ENCODE data around the gene ATP2A3.

- TF ChIP-seq, protein P1, sequence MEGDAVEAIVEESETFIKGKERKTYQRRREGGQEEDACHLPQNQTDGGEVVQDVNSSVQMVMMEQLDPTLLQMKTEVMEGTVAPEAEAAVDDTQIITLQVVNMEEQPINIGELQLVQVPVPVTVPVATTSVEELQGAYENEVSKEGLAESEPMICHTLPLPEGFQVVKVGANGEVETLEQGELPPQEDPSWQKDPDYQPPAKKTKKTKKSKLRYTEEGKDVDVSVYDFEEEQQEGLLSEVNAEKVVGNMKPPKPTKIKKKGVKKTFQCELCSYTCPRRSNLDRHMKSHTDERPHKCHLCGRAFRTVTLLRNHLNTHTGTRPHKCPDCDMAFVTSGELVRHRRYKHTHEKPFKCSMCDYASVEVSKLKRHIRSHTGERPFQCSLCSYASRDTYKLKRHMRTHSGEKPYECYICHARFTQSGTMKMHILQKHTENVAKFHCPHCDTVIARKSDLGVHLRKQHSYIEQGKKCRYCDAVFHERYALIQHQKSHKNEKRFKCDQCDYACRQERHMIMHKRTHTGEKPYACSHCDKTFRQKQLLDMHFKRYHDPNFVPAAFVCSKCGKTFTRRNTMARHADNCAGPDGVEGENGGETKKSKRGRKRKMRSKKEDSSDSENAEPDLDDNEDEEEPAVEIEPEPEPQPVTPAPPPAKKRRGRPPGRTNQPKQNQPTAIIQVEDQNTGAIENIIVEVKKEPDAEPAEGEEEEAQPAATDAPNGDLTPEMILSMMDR (IDR thresholded peaks at IDR 0.05; ENCODE audit: low read length), result no peak
- no peak for TF ChIP-seq EZH2 (IDR thresholded peaks at IDR 0.05; ENCODE audit: borderline replicate concordance, low read length)
These were observed 55.0 kb downstream of the ATP2A3 start for GRCh38 chr17:3909257-3909656.

Measured in OCI-LY1 (cell line).